Keratinocyte (primary cell): Measurements from ENCODE around the gene LTBP2. TPM values are rescaled to one million over a fixed set of nuclear protein-coding genes. Genes with fewer than 3 reads are reported as not detected.
A peak's percentile ranks its signal among the peaks of the same experiment; 100 is the strongest.

Source experiments
- DNase-seq: peaks from one replicate; pipeline ENCODE4 v3.0.0-alpha.2; 2011; ENCODE audit warnings: low read depth, missing footprints, low spot score
- FAIRE-seq: peaks from 2 replicates; lab custom pipeline; 2011; peaks lifted over from hg19 to GRCh38; lab: Jason Lieb, UNC
- H2AFZ ChIP-seq: 2 replicates; pipeline ENCODE4 v1.6.0; 2012; ENCODE audit warnings: low read length, control low read depth, inconsistent platforms; ENCODE audit not compliant: control insufficient read depth
- H3K27ac ChIP-seq: 2 replicates; pipeline ENCODE4 v1.5.1; 2011; ENCODE audit warnings: low read length; ENCODE audit not compliant: control insufficient read depth, insufficient read depth
- H3K27me3 ChIP-seq: 3 replicates; pipeline ENCODE4 v1.6.0; 2011; ENCODE audit warnings: low read length; ENCODE audit not compliant: control insufficient read depth, insufficient read depth; ENCODE audit errors: extremely low read depth
- H3K36me3 ChIP-seq, 2 experiments: 2 replicates in 1 of 2; 3 replicates in 1 of 2; pipeline ENCODE4 v1.5.1; 2011; ENCODE audit warnings: low read length in 2 of 2, mild to moderate bottlenecking in 1 of 2; ENCODE audit not compliant: control insufficient read depth in 2 of 2, insufficient read depth in 2 of 2; ENCODE audit errors: extremely low read depth in 1 of 2
- H3K4me1 ChIP-seq: 3 replicates; pipeline ENCODE4 v1.5.1; 2011; ENCODE audit warnings: low read length; ENCODE audit not compliant: control insufficient read depth, insufficient read depth; ENCODE audit errors: extremely low read depth
- H3K4me2 ChIP-seq: 3 replicates; pipeline ENCODE4 v1.6.0; 2011; ENCODE audit warnings: low read depth, low read length; ENCODE audit not compliant: control insufficient read depth, insufficient read depth; ENCODE audit errors: extremely low read depth
- H3K4me3 ChIP-seq, 3 experiments: fragments of 200-600 bp in 1 of 3; sonication (generic) in 1 of 3; 2 replicates in 2 of 3; 3 replicates in 1 of 3; pipeline ENCODE4 v1.5.1; 2011 to 2016; ENCODE audit warnings: low read length in 3 of 3, mild to moderate bottlenecking in 3 of 3, control low read depth in 2 of 3, inconsistent platforms in 1 of 3, low read depth in 1 of 3, mixed read lengths in 1 of 3, mixed run types in 1 of 3, moderate library complexity in 1 of 3; ENCODE audit not compliant: control insufficient read depth in 2 of 3, insufficient read depth in 2 of 3; ENCODE audit errors: extremely low read depth in 1 of 3
- H3K79me2 ChIP-seq: 2 replicates; pipeline ENCODE4 v1.6.0; 2012; ENCODE audit warnings: low read length; ENCODE audit not compliant: control insufficient read depth, insufficient read depth
- H3K9ac ChIP-seq: 3 replicates; pipeline ENCODE4 v1.6.0; 2011; ENCODE audit warnings: low read length; ENCODE audit not compliant: control insufficient read depth, insufficient read depth; ENCODE audit errors: extremely low read depth
- H3K9me1 ChIP-seq: 3 replicates; pipeline ENCODE4 v1.6.0; 2011; ENCODE audit warnings: low read length; ENCODE audit not compliant: control insufficient read depth, insufficient read depth; ENCODE audit errors: extremely low read depth
- H3K9me3 ChIP-seq: 2 replicates; pipeline ENCODE4 v1.5.1; 2012; ENCODE audit warnings: low read depth, low read length; ENCODE audit not compliant: control insufficient read depth
- H4K20me1 ChIP-seq: 3 replicates; pipeline ENCODE4 v1.6.0; 2011; ENCODE audit warnings: low read length; ENCODE audit not compliant: control insufficient read depth, insufficient read depth; ENCODE audit errors: extremely low read depth
- EZH2 ChIP-seq: IDR thresholded peaks from one replicate; pipeline ENCODE4 v1.6.1; 2012; ENCODE audit warnings: inconsistent platforms, mild to moderate bottlenecking, low read length, moderate library complexity
- dilution Hi-C: fragments of 300-500 bp; cut with MboI; formaldehyde crosslinking; loops from one replicate; pipeline ENCODE4 v1.7.0; 2020; ENCODE audit warnings: low sequenced_read_pairs; ENCODE audit not compliant: extremely low pct_ligation_motif_present
- polyA plus RNA-seq, 5 experiments: library from polyadenylated mRNA; depleted of rRNA in 3 of 5; stranded (reverse) in 3 of 5; stranded (forward) in 1 of 5; unstranded in 1 of 5; fragments of >200 nt; gene quantifications; 1 replicate in 1 of 5; 2 replicates in 3 of 5; 3 replicates in 1 of 5; pipeline versions ENCODE4 v1.2.1 to v1.2.3, GENCODE V29; 2011 to 2012; ENCODE audit warnings: missing spikeins in 2 of 5, low read depth in 1 of 5, low replicate concordance in 1 of 5
- TF ChIP-seq, protein P1 (sequence below), 3 experiments: IDR thresholded peaks in 1 of 3; conservative IDR thresholded peaks in 1 of 3; optimal IDR thresholded peaks in 1 of 3; 2 replicates in 2 of 3; 3 replicates in 1 of 3; pipeline versions ENCODE3 to v1.5.1; 2011; ENCODE audit warnings: low read length in 3 of 3, mild to moderate bottlenecking in 3 of 3, moderate library complexity in 2 of 3, control low read depth in 1 of 3, inconsistent platforms in 1 of 3; ENCODE audit not compliant: insufficient read depth in 2 of 3; ENCODE audit errors: extremely low read depth in 1 of 3

LTBP2 gene
- polyA plus RNA-seq, 1 donor (not counting 4 experiments of a cell fraction or from before 2014, with no cell fraction given), result 23.9 TPM

DNA sequence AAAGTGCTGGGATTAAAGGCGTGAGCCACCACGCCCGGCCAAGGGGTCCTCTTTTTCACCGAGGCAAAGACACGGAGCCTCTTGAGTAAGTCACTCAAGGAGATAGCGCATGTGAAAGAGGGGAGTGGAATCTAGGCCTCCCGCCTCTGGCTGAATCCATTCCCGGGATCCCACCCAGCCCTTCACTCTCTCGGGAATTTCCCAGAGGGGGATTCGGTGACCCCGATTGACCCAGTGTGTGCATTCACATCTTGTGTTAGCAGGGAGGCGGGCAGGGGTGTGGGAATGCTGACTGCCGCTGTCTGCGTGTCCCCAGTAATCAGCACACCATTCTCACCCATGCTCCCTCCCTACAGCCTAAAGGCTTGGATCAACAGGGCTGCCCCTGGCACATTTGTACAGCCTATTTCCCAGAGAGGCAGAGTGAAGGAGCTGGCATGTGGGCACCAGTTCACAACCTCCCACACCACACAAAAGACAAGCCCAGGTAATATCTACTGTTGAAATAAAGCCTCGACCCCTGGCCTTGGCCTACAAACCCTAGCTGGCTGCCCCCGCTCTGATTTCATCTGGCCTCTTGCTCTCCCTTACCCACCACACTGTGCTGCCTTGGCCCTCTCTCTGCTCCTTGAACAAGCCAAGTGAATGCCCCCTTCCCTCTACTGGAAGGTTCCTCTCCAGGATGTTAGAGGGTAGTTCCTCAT lies 1.3 kb upstream of the LTBP2 start:
- H3K27me3 ChIP-seq, result no peaks in the 10 kb centered on the region
- H3K36me3 ChIP-seq, result no peaks in the 10 kb centered on the region
- H3K9me3 ChIP-seq, result no peaks in the 10 kb centered on the region
- no peaks in the 10 kb centered on the region for H4K20me1 ChIP-seq
- peaks cover 38% of the 10 kb centered on the region for H3K79me2 ChIP-seq
- no peak for FAIRE-seq
- peak overlapping the region; percentile 6 for H3K27ac ChIP-seq
- H3K9me1 ChIP-seq, result no peaks in the 10 kb centered on the region
- no peak for TF ChIP-seq EZH2
- TF ChIP-seq, protein P1, sequence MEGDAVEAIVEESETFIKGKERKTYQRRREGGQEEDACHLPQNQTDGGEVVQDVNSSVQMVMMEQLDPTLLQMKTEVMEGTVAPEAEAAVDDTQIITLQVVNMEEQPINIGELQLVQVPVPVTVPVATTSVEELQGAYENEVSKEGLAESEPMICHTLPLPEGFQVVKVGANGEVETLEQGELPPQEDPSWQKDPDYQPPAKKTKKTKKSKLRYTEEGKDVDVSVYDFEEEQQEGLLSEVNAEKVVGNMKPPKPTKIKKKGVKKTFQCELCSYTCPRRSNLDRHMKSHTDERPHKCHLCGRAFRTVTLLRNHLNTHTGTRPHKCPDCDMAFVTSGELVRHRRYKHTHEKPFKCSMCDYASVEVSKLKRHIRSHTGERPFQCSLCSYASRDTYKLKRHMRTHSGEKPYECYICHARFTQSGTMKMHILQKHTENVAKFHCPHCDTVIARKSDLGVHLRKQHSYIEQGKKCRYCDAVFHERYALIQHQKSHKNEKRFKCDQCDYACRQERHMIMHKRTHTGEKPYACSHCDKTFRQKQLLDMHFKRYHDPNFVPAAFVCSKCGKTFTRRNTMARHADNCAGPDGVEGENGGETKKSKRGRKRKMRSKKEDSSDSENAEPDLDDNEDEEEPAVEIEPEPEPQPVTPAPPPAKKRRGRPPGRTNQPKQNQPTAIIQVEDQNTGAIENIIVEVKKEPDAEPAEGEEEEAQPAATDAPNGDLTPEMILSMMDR (optimal IDR thresholded peaks at IDR 0.05 in 1 of 3, IDR thresholded peaks at IDR 0.05 in 1 of 3, conservative IDR thresholded peaks at IDR 0.05 in 1 of 3; ENCODE audit: extremely low read depth in 1 of 3, insufficient read depth in 2 of 3, low read length in 3 of 3), result no peak
- no peak overlapping the region for H2AFZ ChIP-seq
- dilution Hi-C loops, result no loop called here
- DNase-seq, result no peak
- no peak overlapping the region for H3K9ac ChIP-seq
- peaks cover 77% of the 10 kb centered on the region for H3K4me1 ChIP-seq
- H3K4me2 ChIP-seq, result peak overlapping the region; percentile 61
- peak overlapping the region in 2 of 3 experiments; percentile 7 to 39 for H3K4me3 ChIP-seq

DNA sequence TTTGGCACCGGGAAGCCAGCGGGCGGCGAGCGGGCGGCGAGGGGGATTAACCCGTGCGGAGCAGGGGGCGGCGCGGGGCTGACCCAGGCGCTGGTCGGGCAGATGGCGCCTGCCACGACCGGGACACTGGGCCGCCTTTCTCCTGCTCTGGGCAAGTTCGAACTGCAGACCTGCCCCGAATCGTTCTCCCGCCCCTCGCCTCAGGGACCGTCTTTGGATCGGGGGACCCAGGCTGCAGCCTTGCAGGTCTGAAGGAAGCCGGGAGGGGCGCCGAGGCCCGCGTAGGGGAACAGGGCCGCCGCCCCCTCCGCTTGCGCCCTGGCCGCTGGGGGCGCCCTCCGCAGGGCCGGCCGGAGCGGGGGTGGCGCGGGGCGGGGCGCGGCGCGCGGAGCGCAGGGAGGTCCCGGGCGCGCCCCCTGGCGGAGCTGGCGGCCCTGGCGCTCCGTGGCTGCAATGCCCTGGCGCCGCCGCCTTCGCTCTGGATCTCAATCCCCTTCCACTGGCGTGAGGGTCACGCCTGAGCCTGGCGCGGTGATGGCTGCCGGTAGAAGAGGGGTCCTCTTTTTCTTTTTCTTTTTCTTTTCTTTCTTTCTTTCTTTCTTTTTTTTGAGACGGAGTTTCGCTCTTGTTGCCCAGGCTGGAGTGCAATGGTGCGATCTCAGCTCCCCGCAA lies 449 bp upstream of the LTBP2 start:
- H4K20me1 ChIP-seq, result no peaks in the 10 kb centered on the region
- no peak for DNase-seq
- no peaks in the 10 kb centered on the region for H3K9me1 ChIP-seq
- H3K4me2 ChIP-seq, result peak overlapping the region; percentile 77
- H3K9ac ChIP-seq, result peak overlapping the region; percentile 71
- H3K27ac ChIP-seq, result peak overlapping the region; percentile 43
- no peaks in the 10 kb centered on the region for H3K27me3 ChIP-seq
- TF ChIP-seq EZH2, result no peak
- TF ChIP-seq, protein P1 (optimal IDR thresholded peaks at IDR 0.05 in 1 of 3, IDR thresholded peaks at IDR 0.05 in 1 of 3, conservative IDR thresholded peaks at IDR 0.05 in 1 of 3; ENCODE audit: extremely low read depth in 1 of 3, insufficient read depth in 2 of 3, low read length in 3 of 3), result peak in 1 of 3 experiments; percentile 80
- H3K4me3 ChIP-seq, result peak overlapping the region; percentile 46 to 76 (median 74)
- FAIRE-seq, result no peak
- dilution Hi-C loops, result no loop called here
- H2AFZ ChIP-seq, result peak overlapping the region; percentile 51
- peaks cover 68% of the 10 kb centered on the region for H3K4me1 ChIP-seq
- no peaks in the 10 kb centered on the region for H3K36me3 ChIP-seq
- no peaks in the 10 kb centered on the region for H3K9me3 ChIP-seq
- peaks cover 40% of the 10 kb centered on the region for H3K79me2 ChIP-seq
